HepG2 (cell line): ENCODE results near the gene PID1.

Experiments used
- CHD2 ChIP-seq: IDR thresholded peaks from 2 replicates; pipeline ENCODE4 v1.6.1; 2011; ENCODE audit warnings: low read depth, low read length, improper control_type of control experiment
- CREB3 ChIP-seq: sonication (generic); formaldehyde crosslinking; IDR thresholded peaks from 2 replicates; pipeline ENCODE4 v1.5.0; 2020; ENCODE audit warnings: missing genetic modification reagents
- CTCF ChIP-seq: sonication (generic); formaldehyde crosslinking; IDR thresholded peaks from 2 replicates; pipeline ENCODE4 v1.5.0; 2020; ENCODE audit warnings: mild to moderate bottlenecking, missing genetic modification reagents, moderate library complexity
- MIER3 ChIP-seq: IDR thresholded peaks from 2 replicates; pipeline ENCODE4 v1.6.1; 2016; ENCODE audit warnings: missing compliant biosample characterization, borderline replicate concordance
- POLR2A ChIP-seq, 2 experiments: IDR thresholded peaks; 2 replicates each; pipeline ENCODE4 v1.6.1; 2011; ENCODE audit warnings: low read depth in 2 of 2, low read length in 2 of 2, mild to moderate bottlenecking in 1 of 2, moderate library complexity in 1 of 2; ENCODE audit not compliant: insufficient read depth in 1 of 2
- POLR2AphosphoS5 ChIP-seq: IDR thresholded peaks from 2 replicates; pipeline ENCODE4 v1.6.1; 2012; ENCODE audit warnings: low read depth, low read length
- REST ChIP-seq, 2 experiments: IDR thresholded peaks; 2 replicates each; pipeline ENCODE4 v1.6.1; 2011 to 2012; ENCODE audit warnings: low read length in 2 of 2, borderline replicate concordance in 1 of 2, low read depth in 1 of 2, mild to moderate bottlenecking in 1 of 2, moderate library complexity in 1 of 2
- SP1 ChIP-seq, 2 experiments: fragments of 450-650 bp in 1 of 2; sonication (generic) in 1 of 2; formaldehyde crosslinking in 1 of 2; IDR thresholded peaks; 2 replicates each; pipeline versions ENCODE4 v1.4.0 to v1.6.1; 2016 to 2020; ENCODE audit warnings: missing genetic modification reagents in 1 of 2
- SRF ChIP-seq: IDR thresholded peaks from 2 replicates; pipeline ENCODE4 v1.6.1; 2011; ENCODE audit warnings: mild to moderate bottlenecking, low read depth, low read length, moderate library complexity
- SRSF9 ChIP-seq: fragments of 200-400 bp; formaldehyde crosslinking; IDR thresholded peaks from 2 replicates; pipeline ENCODE4 v1.6.1; 2018; ENCODE audit warnings: borderline replicate concordance, mild to moderate bottlenecking, low read depth, low read length; ENCODE audit not compliant: insufficient read depth, poor library complexity, severe bottlenecking
- XBP1 ChIP-seq: sonication (generic); formaldehyde crosslinking; IDR thresholded peaks from 2 replicates; pipeline ENCODE4 v1.5.0; 2020; ENCODE audit warnings: missing genetic modification reagents
- ZBTB14 ChIP-seq: sonication (generic); formaldehyde crosslinking; IDR thresholded peaks from 2 replicates; pipeline ENCODE4 v1.4.0; 2020; ENCODE audit warnings: missing genetic modification reagents

- TF ChIP-seq POLR2A (IDR thresholded peaks at IDR 0.05; ENCODE audit: insufficient read depth in 1 of 2, low read depth in 2 of 2, low read length in 2 of 2) (no peak), SRSF9 (no peak), SP1 (IDR thresholded peaks at IDR 0.05) (no peak), SP1 (CRISPR knock-in tag; IDR thresholded peaks at IDR 0.05) (no peak), XBP1 (CRISPR knock-in tag) (no peak), SRF (no peak), REST (IDR thresholded peaks at IDR 0.05; ENCODE audit: borderline replicate concordance in 1 of 2, low read depth in 1 of 2, low read length in 2 of 2) (no peak), CREB3 (CRISPR knock-in tag) (no peak), CHD2 (no peak), MIER3 (CRISPR knock-in tag) (no peak), CTCF (CRISPR knock-in tag) (no peak), POLR2AphosphoS5 (no peak), ZBTB14 (CRISPR knock-in tag) (no peak)
Observed at GRCh38 chr2:229231328-229231868, 39.7 kb downstream of the PID1 start.
